Stimulated activated CD4-positive, alpha-beta T cell treated with anti-CD3 and anti-CD28 coated beads, Interleukin-4, amount 100 ng/mL, for 48 hours (primary cell): ENCODE data around the gene TAMALIN.

Experiments
- DNase-seq, 2 donors: peaks; one replicate each; pipeline ENCODE4 v3.0.0-alpha.2; 2020; ENCODE audit warnings: low read depth in 2 of 2

TAMALIN gene

GRCh38 chr12:52013626-52014310 lies 7.0 kb downstream of the TAMALIN start:
- no peak for DNase-seq

- no peak for DNase-seq
Observed at GRCh38 chr12:52014567-52015530, 8.1 kb downstream of the TAMALIN start.

GRCh38 chr12:52015532-52016041 lies 8.8 kb downstream of the TAMALIN start:
- no peak for DNase-seq

DNA sequence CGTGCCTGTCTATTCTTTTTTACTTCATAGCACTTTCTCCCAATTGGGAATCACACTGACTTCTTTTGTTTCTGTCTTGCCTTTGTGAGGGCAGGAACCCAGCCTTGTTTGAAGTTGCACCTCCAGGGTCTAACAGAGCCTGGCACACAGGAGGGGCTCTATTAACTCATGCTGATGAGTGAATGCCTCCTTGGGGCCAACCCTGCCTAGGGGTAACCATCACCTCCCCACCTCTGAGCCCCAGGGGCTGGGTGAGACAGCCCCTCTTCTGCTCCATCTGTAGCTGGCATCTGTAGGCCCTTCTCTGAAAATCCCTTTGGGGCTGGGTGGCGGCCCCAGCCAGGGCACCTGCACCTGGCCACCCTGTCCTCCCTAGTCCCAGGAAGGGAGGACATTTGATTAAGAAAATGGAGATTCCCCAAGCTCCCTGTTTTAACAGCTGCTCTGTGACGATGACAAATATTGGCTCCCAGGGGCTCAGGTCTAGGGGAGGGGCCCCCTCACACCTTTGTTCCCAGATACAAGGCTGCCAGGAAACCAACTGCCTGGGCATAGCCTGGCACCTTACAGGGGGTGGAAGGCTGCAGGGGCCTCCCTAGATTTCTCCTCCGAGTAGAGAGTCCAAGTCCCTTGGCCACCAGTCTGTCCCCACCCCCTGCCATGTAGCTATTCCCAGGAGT lies 11.8 kb downstream of the TAMALIN start:
- no peak for DNase-seq

DNA sequence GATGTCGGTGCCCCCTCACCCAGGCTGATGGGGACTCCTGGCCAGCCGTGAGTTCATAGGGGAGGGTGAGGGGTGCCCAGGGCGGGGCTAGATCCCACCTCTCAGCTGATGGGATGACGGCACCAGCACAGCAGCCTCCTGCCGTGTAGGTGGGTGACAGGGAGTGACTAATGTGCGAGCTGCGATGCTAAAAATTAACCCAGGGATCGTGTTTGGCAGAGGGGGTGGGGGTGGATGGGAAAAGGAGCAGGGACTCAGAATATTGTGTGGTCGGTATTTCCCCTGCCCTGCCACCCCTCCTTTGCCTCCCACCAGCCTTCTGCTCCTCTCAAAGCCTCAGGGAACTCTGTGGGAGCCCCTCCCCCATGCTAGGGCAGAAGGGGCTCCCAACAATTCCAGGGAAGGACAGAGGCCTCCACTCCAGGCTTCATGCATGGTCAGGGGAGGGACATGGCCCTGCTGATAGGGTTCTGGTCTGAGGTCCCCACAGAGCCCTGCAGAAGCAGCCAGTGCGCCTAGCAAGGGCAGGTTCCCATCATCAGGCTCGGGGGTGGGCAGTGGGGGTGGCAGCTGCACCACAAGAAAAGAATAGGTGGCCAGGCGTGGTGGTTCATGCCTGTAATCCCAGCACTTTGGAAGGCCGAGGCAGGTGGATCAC lies 12.5 kb downstream of the TAMALIN start:
- no peak for DNase-seq

GRCh38 chr12:52020539-52021336 lies 14.0 kb downstream of the TAMALIN start:
- peak; percentile 50 for DNase-seq

GRCh38 chr12:52022841-52023181 lies 16.1 kb downstream of the TAMALIN start:
- no peak for DNase-seq

- DNase-seq: peak; percentile 93 to 97
Observed at GRCh38 chr12:52023182-52023975, 16.6 kb downstream of the TAMALIN start.

DNA sequence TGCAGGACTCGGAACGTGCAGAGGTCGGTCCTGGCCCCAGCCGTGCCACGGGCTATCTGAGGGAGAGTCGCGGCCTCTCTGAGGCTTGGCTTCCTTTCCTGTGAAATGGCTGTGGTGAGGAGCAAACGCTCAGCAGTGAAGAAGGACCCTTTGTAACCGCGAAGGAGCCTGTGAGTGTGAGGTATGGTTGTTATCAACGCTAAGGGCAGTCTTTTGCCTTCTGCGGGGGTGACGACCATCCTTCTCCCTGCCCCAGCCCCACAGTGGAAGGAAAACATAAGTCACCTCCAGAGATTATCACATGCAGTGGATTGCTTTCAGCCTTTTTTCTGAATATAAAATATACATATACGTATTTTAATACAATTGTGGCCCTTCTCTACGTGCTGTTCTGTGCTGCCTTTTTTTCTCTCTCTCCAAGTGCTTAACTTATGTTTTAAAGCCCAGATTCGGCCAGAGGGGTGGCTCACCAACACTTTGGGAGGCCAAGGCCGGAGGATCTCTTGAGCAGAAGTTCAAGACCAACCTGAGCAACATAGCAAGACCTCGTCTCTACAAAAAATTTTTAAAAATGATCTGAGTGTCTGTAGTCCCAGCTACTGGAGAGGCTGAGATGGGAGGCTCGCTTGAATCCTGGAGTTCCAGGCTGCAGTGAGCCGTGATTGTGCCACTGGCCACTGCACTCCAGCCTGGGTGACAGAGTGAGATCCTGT lies 17.4 kb downstream of the TAMALIN start:
- no peak for DNase-seq

DNA sequence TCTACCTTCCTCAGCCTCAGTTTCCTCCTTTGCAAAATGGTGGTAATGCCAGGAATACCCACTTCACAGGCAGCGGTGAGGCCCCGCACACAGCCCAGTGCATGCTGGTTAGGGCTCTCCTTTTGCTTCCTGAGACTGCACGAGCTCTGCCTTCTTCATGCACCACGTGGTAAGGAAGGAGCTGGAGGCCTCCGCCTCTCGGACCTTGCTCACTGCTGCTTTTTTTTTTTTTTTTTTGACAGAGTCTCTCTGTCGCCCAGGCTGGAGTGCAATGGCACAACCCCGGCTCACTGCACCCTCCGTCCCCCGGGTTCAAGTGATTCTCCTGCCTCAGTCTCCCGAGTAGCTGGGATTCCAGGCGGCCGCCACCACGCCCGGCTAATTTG lies 18.1 kb downstream of the TAMALIN start:
- peak; percentile 46 to 52 for DNase-seq

DNA sequence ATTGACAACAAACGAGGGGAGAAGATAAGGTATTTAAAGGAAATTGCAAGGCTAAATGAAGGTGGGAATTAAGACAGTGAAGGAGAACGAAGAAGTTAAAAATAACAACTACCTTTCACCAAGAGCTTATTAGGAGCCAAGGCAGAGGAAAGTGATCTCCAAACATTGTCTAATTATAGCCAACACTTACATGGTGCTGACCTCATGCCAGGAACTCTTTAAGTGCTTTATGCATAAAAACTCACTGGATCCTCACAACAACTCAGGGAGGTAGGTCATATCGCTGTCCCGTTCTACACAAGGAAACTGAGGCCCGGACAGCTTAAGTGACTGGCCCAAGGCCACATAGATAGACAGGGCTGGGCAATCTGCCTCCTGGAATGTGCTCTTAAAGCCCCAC lies 19.5 kb downstream of the TAMALIN start:
- DNase-seq: no peak

DNA sequence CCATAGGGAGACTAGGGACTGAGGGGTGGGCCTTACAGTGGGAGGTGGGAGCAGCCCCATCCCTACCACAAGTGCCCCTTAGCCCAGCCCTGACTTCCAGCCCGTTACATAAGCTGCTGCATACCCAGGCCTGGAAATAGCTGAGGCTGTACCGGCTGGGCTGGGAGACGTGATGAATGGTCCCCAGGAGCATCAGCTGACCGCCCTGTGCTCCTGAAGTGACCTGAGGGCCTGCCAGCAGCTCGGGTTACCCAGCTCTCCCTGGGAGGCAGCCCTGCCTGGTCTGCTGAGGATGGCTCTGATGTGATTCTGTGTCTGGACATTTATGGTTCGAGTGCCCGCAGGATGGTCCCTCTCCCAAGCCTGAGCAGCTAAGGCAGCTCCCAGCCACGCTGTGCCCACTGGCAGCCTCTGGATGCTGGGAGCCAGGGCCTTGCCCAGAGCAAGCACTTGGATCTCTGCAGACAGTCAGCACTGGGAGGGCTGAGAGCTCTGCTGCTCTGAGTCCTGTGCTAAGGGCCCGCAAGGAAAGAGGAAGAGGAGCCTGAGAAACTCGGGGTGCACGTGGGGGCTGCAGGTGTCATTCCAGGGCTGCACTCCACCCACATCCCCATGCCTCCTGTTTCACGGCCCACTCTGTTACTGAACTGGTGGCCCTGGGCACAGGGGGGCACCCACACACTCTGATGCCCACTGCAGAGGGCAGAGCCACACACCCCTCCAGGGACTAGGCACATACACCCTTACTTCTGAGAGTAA lies 20.5 kb downstream of the TAMALIN start:
- DNase-seq: no peak

GRCh38 chr12:52029685-52030084 lies 22.9 kb downstream of the TAMALIN start:
- no peak for DNase-seq

DNA sequence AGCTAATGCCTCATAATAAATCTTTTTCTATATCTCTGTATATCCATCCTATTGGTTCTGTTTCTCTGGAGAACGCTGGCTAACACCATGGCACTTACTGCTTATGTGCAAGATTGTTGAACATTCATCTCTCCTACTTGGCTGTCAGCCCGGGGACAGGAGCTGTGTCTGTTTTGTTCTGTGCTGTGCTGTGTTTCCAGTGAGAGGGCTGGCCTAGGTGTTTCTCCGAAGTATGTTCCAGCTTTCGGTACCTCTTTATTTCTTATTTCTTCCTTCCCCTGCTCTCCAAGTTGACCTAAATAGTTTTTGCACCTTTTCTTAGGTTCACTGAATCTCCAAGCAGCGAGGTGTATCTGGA lies 25.7 kb downstream of the TAMALIN start:
- DNase-seq: no peak

DNA sequence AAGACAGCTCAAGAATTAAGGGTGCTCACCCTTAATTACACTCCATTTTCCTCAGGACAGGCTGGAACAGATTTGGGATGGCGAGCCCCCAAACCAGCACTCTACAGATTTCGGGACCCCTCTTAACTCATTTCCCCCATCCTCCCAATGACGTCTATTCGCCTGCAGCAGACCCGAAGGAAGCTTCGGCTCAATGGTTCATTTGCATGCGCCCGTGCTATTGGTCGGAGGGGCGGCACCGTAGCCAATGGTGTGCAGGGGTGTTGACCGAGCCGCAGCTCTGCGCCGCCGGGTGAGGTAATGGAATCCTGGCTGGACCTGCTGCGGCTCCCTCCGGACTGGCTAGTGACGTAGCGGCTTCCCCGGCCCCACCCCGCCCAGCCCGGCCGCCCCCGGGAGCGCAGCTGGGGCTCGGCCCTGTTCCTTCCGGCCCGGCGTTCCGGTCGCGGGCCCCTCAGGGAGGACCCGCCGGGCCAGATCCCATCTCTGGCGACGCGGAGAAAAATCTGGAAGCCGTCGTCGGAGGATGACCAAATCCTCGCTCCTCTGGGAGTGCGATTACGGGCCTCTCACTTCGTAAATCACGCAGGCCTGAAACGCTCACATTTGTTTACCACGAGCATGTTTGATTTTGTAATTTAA lies 26.2 kb downstream of the TAMALIN start:
- peak; percentile 80 to 90 for DNase-seq

DNA sequence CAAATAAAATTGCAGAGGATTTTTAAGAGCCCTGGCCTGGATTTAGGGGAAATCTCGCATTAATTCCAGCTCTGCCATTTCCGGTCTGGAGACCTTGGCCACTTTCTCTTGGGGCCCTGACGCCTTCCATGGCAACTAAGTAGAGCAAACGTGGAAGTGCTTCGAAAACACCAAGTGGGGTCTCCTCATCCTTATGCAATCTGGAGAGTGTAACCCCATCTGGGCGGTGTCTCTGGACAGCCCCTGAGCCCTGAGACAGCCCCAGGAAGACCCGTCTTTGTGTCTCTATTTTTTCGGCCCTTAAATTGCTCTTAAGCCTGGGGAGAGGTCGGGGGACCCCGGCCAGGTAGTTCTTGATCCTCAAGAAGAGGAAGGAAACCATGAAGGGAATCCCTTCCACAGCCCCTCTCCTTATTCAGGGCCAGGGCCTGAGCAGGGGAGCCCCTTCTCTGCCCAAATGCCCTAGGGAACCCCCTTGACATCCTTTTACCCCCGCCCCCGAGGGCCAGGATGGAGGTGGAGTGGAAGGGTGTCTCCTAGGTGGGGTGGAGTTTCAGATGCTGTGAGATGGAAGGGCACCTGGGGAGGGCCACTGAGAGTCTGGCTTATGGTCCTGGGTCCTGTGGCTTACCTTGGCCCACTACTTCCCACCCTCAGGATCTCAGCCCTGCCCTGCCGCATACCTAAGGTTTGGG lies 26.8 kb downstream of the TAMALIN start:
- DNase-seq: no peak

DNA sequence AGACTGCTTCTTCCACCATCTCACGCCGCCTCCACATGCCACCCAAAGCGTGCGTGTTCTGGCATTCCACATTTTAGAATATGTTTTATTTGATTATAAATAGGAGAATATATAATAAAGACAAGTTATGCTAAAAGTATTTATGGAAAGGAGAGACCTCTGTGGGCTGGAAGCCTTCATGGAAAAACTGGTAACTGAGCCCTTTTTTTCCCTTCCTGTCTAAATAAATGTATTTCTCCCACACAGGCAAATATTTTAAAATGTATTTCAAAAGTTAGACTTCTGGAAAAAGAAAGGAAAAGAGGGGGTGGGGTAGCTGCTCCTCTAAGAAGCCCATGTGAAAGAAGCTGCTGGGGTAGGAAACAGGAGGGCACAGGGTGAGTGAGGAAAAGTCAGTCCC lies 28.4 kb downstream of the TAMALIN start:
- DNase-seq: no peak

DNA sequence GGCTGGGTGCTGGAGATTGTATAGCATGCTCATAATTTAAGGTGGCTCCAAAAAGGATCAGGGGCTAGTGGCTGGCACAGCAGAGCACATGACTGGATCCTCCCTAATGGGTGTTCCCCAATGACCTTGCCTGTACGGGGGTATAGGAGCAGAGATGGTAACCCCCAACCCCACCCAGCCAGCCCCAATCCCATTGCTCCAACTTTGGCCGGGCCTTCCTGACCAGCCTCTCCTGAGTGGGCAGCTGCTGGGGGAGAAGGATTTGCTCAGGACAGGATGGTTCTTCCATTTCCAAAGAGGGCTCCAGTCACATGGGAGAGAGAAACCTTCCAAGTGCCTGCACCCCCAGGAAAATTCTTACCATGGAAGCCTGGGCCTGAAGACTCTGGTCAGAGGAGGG lies 29.2 kb downstream of the TAMALIN start:
- DNase-seq: no peak
